Brain microvascular endothelial cell (primary cell): ENCODE data around the gene IL19.

Source experiments
- DNase-seq: peaks from one replicate; pipeline ENCODE4 v3.0.0-alpha.2; 2020
- H3K27ac ChIP-seq: fragments of 250-450 bp; sonication (Bioruptor Pico); 2 replicates; pipeline ENCODE4 v1.5.1; 2020; ENCODE audit warnings: mild to moderate bottlenecking, moderate library complexity
- H3K27me3 ChIP-seq: fragments of 250-450 bp; sonication (Bioruptor Pico); replicated peaks from 2 replicates; pipeline ENCODE4 v1.5.1; 2020; ENCODE audit warnings: mild to moderate bottlenecking
- H3K36me3 ChIP-seq: fragments of 250-450 bp; sonication (Bioruptor Pico); replicated peaks from 2 replicates; pipeline ENCODE4 v1.5.1; 2020; ENCODE audit warnings: mild to moderate bottlenecking
- H3K4me3 ChIP-seq: 2 replicates; pipeline ENCODE4 v1.5.1; 2011; ENCODE audit warnings: low read depth, mild to moderate bottlenecking, control low read depth, low read length, moderate library complexity
- in situ Hi-C: cut with HindIII; loops from 2 replicates; pipeline ENCODE4 v1.10.0; 2017; ENCODE audit warnings: low sequenced_read_pairs, low pct_ligation_motif_present
- TF ChIP-seq, protein P1 (sequence below): IDR thresholded peaks from 2 replicates; pipeline ENCODE4 v1.5.1; 2011; ENCODE audit warnings: low read depth, mild to moderate bottlenecking, moderate library complexity, low read length, control low read depth, inconsistent platforms; ENCODE audit errors: missing control alignments

IL19 gene

DNA sequence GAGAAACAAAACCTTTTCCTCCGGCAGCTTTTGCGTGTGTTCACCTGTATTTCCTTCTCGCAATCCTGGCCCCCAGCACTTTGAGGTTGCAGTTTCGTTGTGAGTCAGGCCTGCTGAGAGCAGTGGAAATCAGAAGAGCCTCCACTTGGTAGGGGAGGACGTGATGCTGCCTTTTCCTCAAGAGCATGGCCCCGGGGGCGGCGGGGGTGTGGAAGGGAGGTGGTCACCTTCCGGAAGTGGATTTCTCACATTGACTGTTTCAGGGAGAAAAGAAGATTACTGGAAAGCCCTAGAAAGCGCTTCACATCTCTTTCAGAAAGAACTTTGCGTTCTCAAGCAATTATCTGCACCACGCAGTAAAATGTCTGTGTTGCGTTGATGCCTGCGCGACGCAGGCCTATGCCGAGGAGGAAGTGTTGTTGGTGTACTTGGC is 13.9 kb downstream of the IL19 start:
- TF ChIP-seq, protein P1, sequence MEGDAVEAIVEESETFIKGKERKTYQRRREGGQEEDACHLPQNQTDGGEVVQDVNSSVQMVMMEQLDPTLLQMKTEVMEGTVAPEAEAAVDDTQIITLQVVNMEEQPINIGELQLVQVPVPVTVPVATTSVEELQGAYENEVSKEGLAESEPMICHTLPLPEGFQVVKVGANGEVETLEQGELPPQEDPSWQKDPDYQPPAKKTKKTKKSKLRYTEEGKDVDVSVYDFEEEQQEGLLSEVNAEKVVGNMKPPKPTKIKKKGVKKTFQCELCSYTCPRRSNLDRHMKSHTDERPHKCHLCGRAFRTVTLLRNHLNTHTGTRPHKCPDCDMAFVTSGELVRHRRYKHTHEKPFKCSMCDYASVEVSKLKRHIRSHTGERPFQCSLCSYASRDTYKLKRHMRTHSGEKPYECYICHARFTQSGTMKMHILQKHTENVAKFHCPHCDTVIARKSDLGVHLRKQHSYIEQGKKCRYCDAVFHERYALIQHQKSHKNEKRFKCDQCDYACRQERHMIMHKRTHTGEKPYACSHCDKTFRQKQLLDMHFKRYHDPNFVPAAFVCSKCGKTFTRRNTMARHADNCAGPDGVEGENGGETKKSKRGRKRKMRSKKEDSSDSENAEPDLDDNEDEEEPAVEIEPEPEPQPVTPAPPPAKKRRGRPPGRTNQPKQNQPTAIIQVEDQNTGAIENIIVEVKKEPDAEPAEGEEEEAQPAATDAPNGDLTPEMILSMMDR, result no peak
- in situ Hi-C loops, result no loop called here
- DNase-seq, result no peak
- H3K27me3 ChIP-seq, result peaks cover 6% of the 10 kb centered on the region
- H3K27ac ChIP-seq, result no peak overlapping the region
- no peak overlapping the region for H3K4me3 ChIP-seq
- no peaks in the 10 kb centered on the region for H3K36me3 ChIP-seq

DNA sequence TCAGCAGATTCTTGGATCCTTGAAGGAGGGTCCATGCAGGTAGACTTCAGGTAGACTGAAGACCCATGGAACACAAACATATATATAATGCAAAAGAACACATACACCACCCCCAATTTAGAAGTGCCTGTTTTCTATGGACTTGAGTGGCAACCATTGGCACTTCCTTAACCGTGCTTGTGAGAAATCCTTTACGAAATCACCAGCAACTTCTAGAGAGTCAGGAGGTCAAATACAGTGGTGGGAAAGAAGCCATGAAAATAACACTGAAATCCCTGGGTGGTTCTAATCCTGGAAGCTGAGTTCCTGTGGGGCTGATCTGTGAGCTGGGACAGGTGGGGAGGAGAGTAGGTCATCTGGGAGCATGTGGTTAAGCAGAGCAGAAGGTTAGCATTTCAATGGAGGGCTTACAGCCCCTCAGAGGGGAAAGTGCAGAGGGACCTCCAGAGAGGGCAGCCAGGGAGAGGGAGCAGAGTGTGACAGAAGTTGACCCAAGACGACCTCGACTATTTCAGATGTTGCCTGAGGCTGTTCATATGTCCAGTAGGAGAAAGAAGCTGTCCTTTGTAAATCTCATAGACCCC is 14.7 kb downstream of the IL19 start:
- TF ChIP-seq, protein P1, result no peak
- Histone ChIP-seq H3K27me3 (peaks cover 6% of the 10 kb centered on the region), H3K4me3 (no peak overlapping the region), H3K27ac (no peak overlapping the region), H3K36me3 (no peaks in the 10 kb centered on the region)
- in situ Hi-C loops, result no loop called here
- DNase-seq, result no peak

DNA sequence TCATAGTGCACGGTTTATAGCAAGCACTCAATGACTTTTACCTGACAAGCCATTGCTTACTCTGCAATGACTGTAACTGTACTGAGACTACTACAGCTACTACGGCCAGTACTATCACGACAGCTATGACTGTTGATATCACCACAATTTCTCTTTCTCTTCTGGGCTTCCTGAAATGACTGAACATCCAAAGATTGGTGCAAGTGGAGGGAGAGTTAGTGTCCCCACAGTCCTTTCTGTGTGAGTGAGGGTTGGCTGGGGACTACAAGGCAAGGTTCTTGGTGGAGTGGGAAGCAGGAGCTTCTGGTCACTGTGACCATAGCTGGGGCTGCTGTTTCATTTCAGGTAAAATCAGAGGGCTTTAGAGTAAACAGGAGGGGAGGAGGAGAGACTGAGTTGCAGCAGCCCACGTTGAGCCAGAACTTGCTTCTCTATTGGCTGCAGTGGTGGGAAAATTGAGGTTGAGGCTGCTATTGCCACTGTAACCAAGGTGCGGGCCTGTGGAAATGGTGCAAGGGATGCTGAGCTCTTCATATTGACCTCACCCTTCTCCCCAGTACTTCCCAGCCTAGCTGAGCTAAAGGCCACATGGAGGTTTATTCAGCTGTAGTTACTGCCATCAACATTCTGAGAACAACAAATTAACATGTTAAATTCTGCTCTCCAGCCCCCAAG is 15.8 kb downstream of the IL19 start:
- H3K4me3 ChIP-seq, result no peak overlapping the region
- H3K27me3 ChIP-seq, result peaks cover 6% of the 10 kb centered on the region
- DNase-seq, result no peak
- H3K36me3 ChIP-seq, result no peaks in the 10 kb centered on the region
- no peak overlapping the region for H3K27ac ChIP-seq
- in situ Hi-C loops, result no loop called here
- TF ChIP-seq, protein P1, result no peak

DNA sequence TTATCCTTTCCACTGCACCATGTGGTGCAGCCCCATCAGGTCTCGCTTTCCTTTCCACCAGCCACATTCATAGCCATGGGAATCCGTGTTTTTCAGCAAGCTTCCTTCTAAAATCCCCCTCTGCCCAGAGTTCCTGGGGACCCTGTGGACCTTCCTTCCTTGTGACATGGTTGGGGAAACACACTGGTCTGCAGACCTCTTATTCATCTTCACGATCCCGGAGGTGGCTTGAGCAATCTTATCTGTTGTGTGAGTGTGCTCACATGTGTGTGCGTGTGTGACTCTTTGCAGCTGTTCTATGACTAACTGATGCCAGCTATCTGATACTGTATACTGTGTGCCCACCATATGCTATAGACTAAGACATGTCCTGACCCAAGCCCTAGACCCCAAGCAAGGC is 17.3 kb downstream of the IL19 start:
- TF ChIP-seq, protein P1, result no peak
- Histone ChIP-seq H3K36me3 (no peaks in the 10 kb centered on the region), H3K27me3 (peaks cover 6% of the 10 kb centered on the region), H3K27ac (no peak overlapping the region), H3K4me3 (no peak overlapping the region)
- in situ Hi-C loops, result no loop called here
- DNase-seq, result no peak

DNA sequence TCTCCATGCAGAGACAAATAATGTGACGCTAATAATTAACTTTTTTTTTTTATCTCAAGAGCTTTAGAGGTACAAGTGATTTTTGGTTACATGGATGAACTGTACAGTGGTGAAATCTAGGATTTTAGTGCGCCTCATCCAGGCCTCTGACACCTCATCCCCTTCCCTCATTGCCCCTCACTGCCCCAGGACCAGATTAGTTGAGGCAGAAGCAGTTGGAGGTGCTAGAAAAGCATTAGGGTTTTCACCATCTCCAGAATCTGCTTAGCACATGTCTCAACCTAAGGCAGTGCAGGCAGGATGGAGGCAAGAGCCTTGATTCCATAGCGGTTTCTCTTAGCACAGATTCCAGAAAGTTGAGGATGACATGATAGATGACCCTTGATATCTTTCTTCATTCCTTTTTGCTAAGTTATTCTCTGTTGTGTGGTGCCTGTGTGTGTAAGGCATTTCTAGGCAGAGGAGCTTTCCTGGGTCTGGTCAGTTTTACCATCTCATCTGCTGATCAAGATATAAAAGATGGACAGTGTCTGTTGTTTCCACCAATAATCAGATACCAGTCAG is 18.0 kb downstream of the IL19 start:
- in situ Hi-C loops, result no loop called here
- DNase-seq, result no peak
- Histone ChIP-seq H3K4me3 (no peak overlapping the region), H3K27ac (no peak overlapping the region), H3K36me3 (no peaks in the 10 kb centered on the region), H3K27me3 (peaks cover 6% of the 10 kb centered on the region)
- TF ChIP-seq, protein P1, result no peak
